SK-N-SH (cell line): ENCODE data around the gene TAS2R3. TPM values are rescaled to one million over a fixed set of nuclear protein-coding genes. Genes with fewer than 3 reads are reported as not detected.

Source experiments
- CTCF ChIA-PET: fragments of 300-600, 350-600 bp; formaldehyde crosslinking; extraction: SDS; loops from one replicate; lab custom pipeline; 2021; lab: Yijun Ruan, JAX
- POLR2A ChIA-PET: fragments of 350-600 bp; sonication (Branson Sonifier 250); formaldehyde crosslinking; extraction: SDS; loops from one replicate; lab custom pipeline; 2020; ENCODE audit warnings: antibody characterized with exemption, inconsistent platforms; lab: Yijun Ruan, JAX
- DNase-seq: peaks from one replicate; pipeline ENCODE4 v3.0.0; 2012
- H2AFZ ChIP-seq: fragments of 200-600 bp; sonication (generic); 2 replicates; pipeline ENCODE4 v1.8.1; 2016; ENCODE audit warnings: antibody characterized with exemption, mild to moderate bottlenecking, low read depth
- H3F3A ChIP-seq: fragments of 200-600 bp; sonication (generic); replicated peaks from 2 replicates; pipeline ENCODE3; 2016; ENCODE audit warnings: antibody characterized with exemption, mild to moderate bottlenecking; ENCODE audit not compliant: insufficient read depth
- H3K27ac ChIP-seq, 2 experiments: fragments of 200-500 bp in 1 of 2; fragments of 200-600 bp in 1 of 2; sonication (Bioruptor generic) in 1 of 2; sonication (generic), shearing (Covaris generic) in 1 of 2; 2 replicates each; pipeline versions ENCODE4 v1.5.1 to v1.6.1; 2014 to 2016; ENCODE audit warnings: low read depth in 2 of 2, inconsistent platforms in 1 of 2, low read length in 1 of 2, mild to moderate bottlenecking in 1 of 2, mixed read lengths in 1 of 2
- H3K27me3 ChIP-seq: fragments of 200-600 bp; sonication (generic), shearing (Covaris generic); 2 replicates; pipeline ENCODE4 v1.6.1; 2016; ENCODE audit warnings: mixed run types; ENCODE audit not compliant: insufficient read depth
- H3K36me3 ChIP-seq, 2 experiments: fragments of 200-500 bp in 1 of 2; fragments of 200-600 bp in 1 of 2; sonication (Bioruptor generic) in 1 of 2; sonication (generic) in 1 of 2; replicated peaks in 1 of 2; 2 replicates each; pipeline versions ENCODE3 to v1.5.1; 2014 to 2016; ENCODE audit warnings: low read length in 1 of 2, mild to moderate bottlenecking in 1 of 2; ENCODE audit not compliant: insufficient read depth in 2 of 2, control insufficient read depth in 1 of 2
- H3K4me1 ChIP-seq, 2 experiments: fragments of 200-500 bp in 1 of 2; fragments of 200-600 bp in 1 of 2; sonication (Bioruptor generic) in 1 of 2; sonication (generic), shearing (Covaris generic) in 1 of 2; 2 replicates each; pipeline versions ENCODE4 v1.5.1 to v1.6.1; 2014 to 2016; ENCODE audit warnings: low read depth in 1 of 2, low read length in 1 of 2, mixed run types in 1 of 2; ENCODE audit not compliant: insufficient read depth in 2 of 2, control insufficient read depth in 1 of 2
- H3K4me2 ChIP-seq: fragments of 200-600 bp; sonication (generic), shearing (Covaris generic); 2 replicates; pipeline ENCODE4 v1.6.1; 2017; ENCODE audit warnings: mixed run types
- H3K4me3 ChIP-seq, 2 experiments: fragments of 200-500 bp in 1 of 2; fragments of 200-600 bp in 1 of 2; sonication (Bioruptor generic) in 1 of 2; sonication (generic), shearing (Covaris generic) in 1 of 2; 2 replicates each; pipeline versions ENCODE4 v1.5.1 to v1.8.1; 2014 to 2016; ENCODE audit warnings: low read depth in 2 of 2, inconsistent platforms in 1 of 2, low read length in 1 of 2, mild to moderate bottlenecking in 1 of 2, mixed read lengths in 1 of 2, moderate library complexity in 1 of 2
- H3K79me2 ChIP-seq: fragments of 200-600 bp; sonication (generic); 2 replicates; pipeline ENCODE4 v1.8.1; 2017; ENCODE audit warnings: mild to moderate bottlenecking; ENCODE audit not compliant: insufficient read depth
- H3K9ac ChIP-seq: fragments of 200-600 bp; sonication (generic); 2 replicates; pipeline ENCODE4 v1.6.1; 2017; ENCODE audit warnings: mixed run types
- H3K9me2 ChIP-seq: fragments of 200-600 bp; sonication (generic); 2 replicates; pipeline ENCODE4 v1.6.1; 2017; ENCODE audit warnings: mixed run types
- H3K9me3 ChIP-seq: fragments of 200-600 bp; sonication (generic); 2 replicates; pipeline ENCODE4 v1.6.1; 2017; ENCODE audit warnings: mixed run types, mild to moderate bottlenecking, moderate library complexity
- H4K20me1 ChIP-seq: fragments of 200-600 bp; sonication (generic); 2 replicates; pipeline ENCODE4 v1.6.1; 2017; ENCODE audit warnings: mild to moderate bottlenecking, mixed run types; ENCODE audit not compliant: insufficient read depth
- ELF1 ChIP-seq: IDR thresholded peaks from 2 replicates; pipeline ENCODE4 v1.4.0; 2012
- FOSL2 ChIP-seq: IDR thresholded peaks from 2 replicates; pipeline ENCODE4 v1.4.0; 2012; ENCODE audit warnings: low read depth, mild to moderate bottlenecking, moderate library complexity, borderline replicate concordance
- FOXJ3 ChIP-seq: sonication (generic); formaldehyde crosslinking; IDR thresholded peaks from 2 replicates; pipeline ENCODE4 v1.5.1; 2020; ENCODE audit warnings: mild to moderate bottlenecking, missing genetic modification reagents
- GATA2 ChIP-seq: sonication (generic); formaldehyde crosslinking; IDR thresholded peaks from 2 replicates; pipeline ENCODE4 v1.5.0; 2020; ENCODE audit warnings: mild to moderate bottlenecking, missing genetic modification reagents
- JUND ChIP-seq: IDR thresholded peaks from 2 replicates; pipeline ENCODE4 v1.4.0; 2012
- MAX ChIP-seq: IDR thresholded peaks from 2 replicates; pipeline ENCODE4 v1.4.0; 2012; ENCODE audit warnings: low read depth
- NRF1 ChIP-seq: IDR thresholded peaks from 2 replicates; pipeline ENCODE4 v1.6.1; 2012; ENCODE audit warnings: low read depth, mild to moderate bottlenecking, low read length
- PBX3 ChIP-seq: IDR thresholded peaks from 2 replicates; pipeline ENCODE4; 2012
- POLR2AphosphoS5 ChIP-seq: IDR thresholded peaks from 2 replicates; pipeline ENCODE4 v1.6.1; 2012; ENCODE audit warnings: low read depth, low read length
- RAD21 ChIP-seq: IDR thresholded peaks from 2 replicates; pipeline ENCODE4 v1.6.1; 2012; ENCODE audit warnings: mild to moderate bottlenecking, low read length
- RCOR1 ChIP-seq: fragments of 150-350 bp; IDR thresholded peaks from 2 replicates; pipeline ENCODE4 v1.6.1; 2017; ENCODE audit warnings: antibody characterized with exemption, low read length
- RFX5 ChIP-seq: IDR thresholded peaks from 2 replicates; pipeline ENCODE4 v1.6.1; 2012; ENCODE audit warnings: mild to moderate bottlenecking, improper control_type of control experiment, low read length
- SIN3A ChIP-seq: IDR thresholded peaks from 2 replicates; pipeline ENCODE4 v1.6.1; 2012; ENCODE audit warnings: low read depth, mild to moderate bottlenecking, low read length, moderate library complexity, borderline replicate concordance
- TAF1 ChIP-seq: IDR thresholded peaks from 2 replicates; pipeline ENCODE4 v1.6.1; 2012; ENCODE audit warnings: low read depth, mild to moderate bottlenecking, low read length, moderate library complexity, borderline replicate concordance
- TEAD4 ChIP-seq: IDR thresholded peaks from 2 replicates; pipeline ENCODE4 v1.4.0; 2012; ENCODE audit warnings: mild to moderate bottlenecking, borderline replicate concordance; ENCODE audit not compliant: insufficient read depth
- WGBS: methylation state at CpG from one replicate; pipeline ENCODE4 v1.1.6; 2017; ENCODE audit warnings: low lambda C conversion rate; 5-methylcytosine and 5-hydroxymethylcytosine counted together
- polyA plus RNA-seq, 3 experiments: library from polyadenylated mRNA; depleted of rRNA; stranded (reverse); fragments of >200 nt; gene quantifications; 2 replicates each; pipeline ENCODE4 v1.2.3, GENCODE V29; 2012
- TF ChIP-seq, protein P1 (sequence below): IDR thresholded peaks from 2 replicates; pipeline ENCODE4 v1.4.0; 2012; ENCODE audit warnings: low read depth, borderline replicate concordance
- TF ChIP-seq, protein P2 (sequence below): IDR thresholded peaks from 2 replicates; pipeline ENCODE4 v1.4.0; 2012; ENCODE audit warnings: low read depth, borderline replicate concordance

Gene TAS2R3
- polyA plus RNA-seq, 1 of the 3 experiments (the other 2 are of a cell fraction), result not detected

- TF ChIP-seq, protein P1, sequence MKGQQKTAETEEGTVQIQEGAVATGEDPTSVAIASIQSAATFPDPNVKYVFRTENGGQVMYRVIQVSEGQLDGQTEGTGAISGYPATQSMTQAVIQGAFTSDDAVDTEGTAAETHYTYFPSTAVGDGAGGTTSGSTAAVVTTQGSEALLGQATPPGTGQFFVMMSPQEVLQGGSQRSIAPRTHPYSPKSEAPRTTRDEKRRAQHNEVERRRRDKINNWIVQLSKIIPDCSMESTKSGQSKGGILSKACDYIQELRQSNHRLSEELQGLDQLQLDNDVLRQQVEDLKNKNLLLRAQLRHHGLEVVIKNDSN, result no peak
- no peak for DNase-seq
- Histone ChIP-seq H3K4me2 (no peak overlapping the region), H3K79me2 (no peaks in the 10 kb centered on the region), H3K36me3 (peaks cover 0 to 5% of the 10 kb centered on the region in 2 experiments), H3K9ac (no peak overlapping the region), H3K4me1 (no peaks in the 10 kb centered on the region), H3K4me3 (no peak overlapping the region), H3F3A (no peaks in the 10 kb centered on the region), H3K9me3 (no peaks in the 10 kb centered on the region), H3K9me2 (no peaks in the 10 kb centered on the region; the same call in 1 of the 2 replicates), H3K27me3 (no peaks in the 10 kb centered on the region), H4K20me1 (no peaks in the 10 kb centered on the region), H2AFZ (no peak overlapping the region), H3K27ac (no peak overlapping the region)
- ChIA-PET CTCF (interaction anchor here (1.1 to 3.5 kb wide), 3 partner anchors 21 to 67 kb away, joined by 3 to 26 read pairs (median 4); partner anchors contain the start of gene SSBP1), POLR2A (no interaction called here)
- 83% methylated on average over 1 of the region's 1 CpG for WGBS
Observed at GRCh38 chr7:141717450-141717849, 46.4 kb upstream of the TAS2R3 start.

DNA sequence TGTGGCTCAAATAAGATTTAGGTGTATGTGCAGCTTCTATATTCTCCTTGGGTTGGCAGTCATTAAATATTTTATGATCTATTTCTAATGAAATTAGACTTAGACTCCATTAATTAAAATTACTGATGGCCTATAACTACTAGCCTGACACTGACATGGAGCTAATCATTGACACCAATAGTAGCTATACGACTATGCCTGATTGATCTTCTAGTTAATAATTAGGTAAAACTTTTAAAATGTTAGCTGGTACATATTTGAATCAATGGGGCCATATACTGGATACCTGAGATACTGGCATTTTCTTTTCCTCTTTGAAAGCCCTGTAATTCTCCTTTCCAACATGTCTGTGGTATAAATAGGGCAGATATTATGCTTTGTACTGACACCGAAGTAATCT is 41.4 kb upstream of the TAS2R3 start:
- ChIA-PET POLR2A (interaction anchor here (1.2 kb wide), 1 partner anchor 16 kb away, joined by 3 read pairs; the partner anchor contains the start of gene SSBP1), CTCF (interaction anchor here (1.7 to 4.8 kb wide), 3 partner anchors 14 to 64 kb away, joined by 5 to 44 read pairs (median 6); partner anchors contain the start of genes SSBP1 and WEE2)
- no peaks in the 10 kb centered on the region for H4K20me1 ChIP-seq
- H3K4me2 ChIP-seq, result no peak overlapping the region
- no peak overlapping the region for H3K4me3 ChIP-seq
- H3K9me2 ChIP-seq, result no peaks in the 10 kb centered on the region
- no peak for DNase-seq
- TF ChIP-seq SIN3A (no peak), GATA2 (no peak), ELF1 (no peak), FOSL2 (no peak), NRF1 (no peak)
- TF ChIP-seq, protein P2, sequence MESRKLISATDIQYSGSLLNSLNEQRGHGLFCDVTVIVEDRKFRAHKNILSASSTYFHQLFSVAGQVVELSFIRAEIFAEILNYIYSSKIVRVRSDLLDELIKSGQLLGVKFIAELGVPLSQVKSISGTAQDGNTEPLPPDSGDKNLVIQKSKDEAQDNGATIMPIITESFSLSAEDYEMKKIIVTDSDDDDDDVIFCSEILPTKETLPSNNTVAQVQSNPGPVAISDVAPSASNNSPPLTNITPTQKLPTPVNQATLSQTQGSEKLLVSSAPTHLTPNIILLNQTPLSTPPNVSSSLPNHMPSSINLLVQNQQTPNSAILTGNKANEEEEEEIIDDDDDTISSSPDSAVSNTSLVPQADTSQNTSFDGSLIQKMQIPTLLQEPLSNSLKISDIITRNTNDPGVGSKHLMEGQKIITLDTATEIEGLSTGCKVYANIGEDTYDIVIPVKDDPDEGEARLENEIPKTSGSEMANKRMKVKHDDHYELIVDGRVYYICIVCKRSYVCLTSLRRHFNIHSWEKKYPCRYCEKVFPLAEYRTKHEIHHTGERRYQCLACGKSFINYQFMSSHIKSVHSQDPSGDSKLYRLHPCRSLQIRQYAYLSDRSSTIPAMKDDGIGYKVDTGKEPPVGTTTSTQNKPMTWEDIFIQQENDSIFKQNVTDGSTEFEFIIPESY, result no peak
- no peak overlapping the region for H2AFZ ChIP-seq
- H3K4me1 ChIP-seq, result no peaks in the 10 kb centered on the region
- H3K9me3 ChIP-seq, result no peaks in the 10 kb centered on the region
- no peak overlapping the region for H3K9ac ChIP-seq
- H3K79me2 ChIP-seq, result no peaks in the 10 kb centered on the region
- H3K27me3 ChIP-seq, result no peaks in the 10 kb centered on the region
- H3K36me3 ChIP-seq, result peaks cover 0 to 4% of the 10 kb centered on the region in 2 experiments
- no peaks in the 10 kb centered on the region for H3F3A ChIP-seq
- WGBS, result 83% methylated on average over 2 of the region's 2 CpGs
- H3K27ac ChIP-seq, result no peak overlapping the region

DNA sequence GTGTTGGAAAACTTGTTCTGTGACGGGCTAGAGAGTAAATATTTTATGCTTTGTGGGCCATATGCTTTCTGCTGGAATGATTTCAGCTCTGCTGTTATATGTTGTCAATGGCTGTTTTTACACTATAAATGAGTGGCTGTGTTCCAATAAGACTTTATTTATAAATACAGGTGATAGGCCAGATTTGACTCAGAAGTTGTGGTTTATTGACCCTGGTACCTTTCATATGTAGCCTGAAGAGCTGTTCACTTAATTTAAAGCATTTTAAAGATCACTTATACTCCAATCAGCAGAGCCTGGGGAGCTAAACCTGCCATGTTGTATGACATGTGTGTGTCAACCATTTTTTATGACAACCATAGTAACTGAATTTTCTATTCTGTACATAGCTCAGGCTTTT is 34.9 kb upstream of the TAS2R3 start:
- ChIA-PET CTCF (interaction anchor here (0.9 to 5.2 kb wide), 4 partner anchors 8 to 76 kb away, joined by 3 to 47 read pairs (median 4); partner anchors contain the start of gene SSBP1), POLR2A (no interaction called here)
- DNase-seq, result no peak
- Histone ChIP-seq H3K79me2 (no peaks in the 10 kb centered on the region), H3K4me1 (no peaks in the 10 kb centered on the region), H3K27me3 (no peaks in the 10 kb centered on the region), H3K9ac (no peak overlapping the region), H3K36me3 (no peaks in the 10 kb centered on the region), H3K4me2 (no peak overlapping the region), H3K4me3 (no peak overlapping the region), H3K9me3 (no peaks in the 10 kb centered on the region), H3K27ac (no peak overlapping the region), H3F3A (no peaks in the 10 kb centered on the region), H3K9me2 (no peaks in the 10 kb centered on the region), H2AFZ (no peak overlapping the region), H4K20me1 (no peaks in the 10 kb centered on the region)
- WGBS, result 86% methylated on average over 1 of the region's 1 CpG
- no peak for TF ChIP-seq POLR2AphosphoS5
- TF ChIP-seq TEAD4, result no peak
- TF ChIP-seq FOXJ3 (CRISPR knock-in tag), result no peak
- no peak for TF ChIP-seq PBX3
- no peak for TF ChIP-seq RCOR1
- TF ChIP-seq RFX5, result no peak
- TF ChIP-seq, protein P1, result no peak
- TF ChIP-seq JUND, result no peak
- TF ChIP-seq ELF1, result no peak
- TF ChIP-seq FOSL2, result no peak
- no peak for TF ChIP-seq TAF1
- no peak for TF ChIP-seq RAD21
- no peak for TF ChIP-seq MAX
- TF ChIP-seq NRF1, result no peak
